Ishikawa (cell line): ENCODE results near the gene DMAC2L.

ENCODE experiments used
- CEBPB ChIP-seq: IDR thresholded peaks from 2 replicates; pipeline ENCODE4 v1.6.1; 2012
- CREB1 ChIP-seq: IDR thresholded peaks from 2 replicates; pipeline ENCODE4 v1.6.1; 2012; ENCODE audit warnings: low read depth
- EGR1 ChIP-seq: IDR thresholded peaks from 2 replicates; pipeline ENCODE4 v1.6.1; 2012
- EP300 ChIP-seq: IDR thresholded peaks from 2 replicates; pipeline ENCODE4 v1.6.1; 2012; ENCODE audit warnings: borderline replicate concordance
- FOXM1 ChIP-seq: IDR thresholded peaks from 2 replicates; pipeline ENCODE4 v1.6.1; 2012; ENCODE audit warnings: low read depth, borderline replicate concordance
- RAD21 ChIP-seq: IDR thresholded peaks from 2 replicates; pipeline ENCODE4 v1.6.1; 2012; ENCODE audit warnings: low read depth
- TAF1 ChIP-seq: IDR thresholded peaks from 2 replicates; pipeline ENCODE4 v1.6.1; 2012; ENCODE audit warnings: low read depth, mild to moderate bottlenecking
- TEAD4 ChIP-seq: IDR thresholded peaks from 2 replicates; pipeline ENCODE4 v1.6.1; 2012
- YY1 ChIP-seq: IDR thresholded peaks from 2 replicates; pipeline ENCODE4 v1.6.1; 2012; ENCODE audit warnings: low read depth
- TF ChIP-seq, protein P1 (sequence below): IDR thresholded peaks from 2 replicates; pipeline ENCODE4 v1.6.1; 2012; ENCODE audit warnings: low read depth, mild to moderate bottlenecking
- TF ChIP-seq, protein P2 (sequence below): IDR thresholded peaks from 2 replicates; pipeline ENCODE4 v1.6.1; 2012

DNA sequence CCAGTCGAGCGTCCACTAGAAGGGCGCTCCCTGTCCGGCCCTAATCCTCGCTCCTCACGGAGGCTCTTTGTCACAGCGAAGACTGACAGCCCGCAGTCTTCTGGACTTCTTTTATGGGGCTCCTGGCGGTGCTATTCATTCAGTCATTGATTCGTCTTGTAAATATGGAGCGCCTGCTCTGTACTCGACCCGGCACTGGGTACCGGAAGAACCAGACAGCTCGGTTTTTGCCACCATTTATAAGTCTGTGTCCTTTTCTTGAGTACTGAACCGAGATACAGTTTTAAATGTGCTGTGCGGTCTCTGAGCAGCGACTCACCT lies 570 bp downstream of the DMAC2L start:
- TF ChIP-seq, protein P1, sequence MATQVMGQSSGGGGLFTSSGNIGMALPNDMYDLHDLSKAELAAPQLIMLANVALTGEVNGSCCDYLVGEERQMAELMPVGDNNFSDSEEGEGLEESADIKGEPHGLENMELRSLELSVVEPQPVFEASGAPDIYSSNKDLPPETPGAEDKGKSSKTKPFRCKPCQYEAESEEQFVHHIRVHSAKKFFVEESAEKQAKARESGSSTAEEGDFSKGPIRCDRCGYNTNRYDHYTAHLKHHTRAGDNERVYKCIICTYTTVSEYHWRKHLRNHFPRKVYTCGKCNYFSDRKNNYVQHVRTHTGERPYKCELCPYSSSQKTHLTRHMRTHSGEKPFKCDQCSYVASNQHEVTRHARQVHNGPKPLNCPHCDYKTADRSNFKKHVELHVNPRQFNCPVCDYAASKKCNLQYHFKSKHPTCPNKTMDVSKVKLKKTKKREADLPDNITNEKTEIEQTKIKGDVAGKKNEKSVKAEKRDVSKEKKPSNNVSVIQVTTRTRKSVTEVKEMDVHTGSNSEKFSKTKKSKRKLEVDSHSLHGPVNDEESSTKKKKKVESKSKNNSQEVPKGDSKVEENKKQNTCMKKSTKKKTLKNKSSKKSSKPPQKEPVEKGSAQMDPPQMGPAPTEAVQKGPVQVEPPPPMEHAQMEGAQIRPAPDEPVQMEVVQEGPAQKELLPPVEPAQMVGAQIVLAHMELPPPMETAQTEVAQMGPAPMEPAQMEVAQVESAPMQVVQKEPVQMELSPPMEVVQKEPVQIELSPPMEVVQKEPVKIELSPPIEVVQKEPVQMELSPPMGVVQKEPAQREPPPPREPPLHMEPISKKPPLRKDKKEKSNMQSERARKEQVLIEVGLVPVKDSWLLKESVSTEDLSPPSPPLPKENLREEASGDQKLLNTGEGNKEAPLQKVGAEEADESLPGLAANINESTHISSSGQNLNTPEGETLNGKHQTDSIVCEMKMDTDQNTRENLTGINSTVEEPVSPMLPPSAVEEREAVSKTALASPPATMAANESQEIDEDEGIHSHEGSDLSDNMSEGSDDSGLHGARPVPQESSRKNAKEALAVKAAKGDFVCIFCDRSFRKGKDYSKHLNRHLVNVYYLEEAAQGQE = no peak
- TF ChIP-seq YY1 (no peak), EP300 (no peak), RAD21 (no peak), TEAD4 (no peak), TAF1 (no peak), FOXM1 (no peak), EGR1 (no peak), CEBPB (no peak), CREB1 (no peak)
- TF ChIP-seq, protein P2, sequence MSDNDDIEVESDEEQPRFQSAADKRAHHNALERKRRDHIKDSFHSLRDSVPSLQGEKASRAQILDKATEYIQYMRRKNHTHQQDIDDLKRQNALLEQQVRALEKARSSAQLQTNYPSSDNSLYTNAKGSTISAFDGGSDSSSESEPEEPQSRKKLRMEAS = no peak
